ENCODE measurements around the gene ESR1.

The ESR1 gene

GRCh38 chr6:152161501-152161900 lies 354.0 kb downstream of the ESR1 start:
- no peak overlapping the region for H3K4me2 ChIP-seq (ENCODE audit: low read length)

GRCh38 chr6:152164957-152165356 lies 357.5 kb downstream of the ESR1 start:
- peaks cover 19% of the 10 kb centered on the region for H3K79me2 ChIP-seq (ENCODE audit: control insufficient read depth, low read length)
- H3K4me1 ChIP-seq (ENCODE audit: control insufficient read depth, low read length), result peaks cover 49% of the 10 kb centered on the region
- TF ChIP-seq EZH2phosphoT487 (IDR thresholded peaks at IDR 0.05; ENCODE audit: borderline replicate concordance, low read length), result no peak
- peak; percentile 22 for TF ChIP-seq CTCF (IDR thresholded peaks at IDR 0.05; ENCODE audit: low read depth, low read length, poor library complexity, severe bottlenecking)
- H3F3A ChIP-seq (ENCODE audit: control insufficient read depth, insufficient read depth), result peaks cover 15% of the 10 kb centered on the region
- peaks cover 54% of the 10 kb centered on the region for H3K36me3 ChIP-seq (ENCODE audit: control insufficient read depth, low read length)
- H4K20me1 ChIP-seq (ENCODE audit: control insufficient read depth, insufficient read depth, low read depth, low read length), result no peaks in the 10 kb centered on the region
- H3K27ac ChIP-seq (ENCODE audit: low read depth, low read length), result no peak overlapping the region
- H3K27me3 ChIP-seq (ENCODE audit: control insufficient read depth, low read length), result no peaks in the 10 kb centered on the region
- no peaks in the 10 kb centered on the region for H3K9me3 ChIP-seq (ENCODE audit: control insufficient read depth, insufficient read depth, low read length)
- no peak overlapping the region for H3K4me2 ChIP-seq (ENCODE audit: low read length)
- H3K4me3 ChIP-seq (ENCODE audit: low read length), result no peak overlapping the region
- H3K9me2 ChIP-seq (replicated peaks; ENCODE audit: control insufficient read depth, low read length), result no peaks in the 10 kb centered on the region

More at GRCh38 chr6:152161501-152161900, 354.0 kb downstream of the ESR1 start:
- H3K27ac ChIP-seq (ENCODE audit: low read depth, low read length), result no peak overlapping the region
- peaks cover 65% of the 10 kb centered on the region for H3K36me3 ChIP-seq (ENCODE audit: control insufficient read depth, low read length)
- no peaks in the 10 kb centered on the region for H3K27me3 ChIP-seq (ENCODE audit: control insufficient read depth, low read length)
- peaks cover 8% of the 10 kb centered on the region for H3K79me2 ChIP-seq (ENCODE audit: control insufficient read depth, low read length)
- H3K9me3 ChIP-seq (ENCODE audit: control insufficient read depth, insufficient read depth, low read length), result no peaks in the 10 kb centered on the region
- H3K4me1 ChIP-seq (ENCODE audit: control insufficient read depth, low read length), result peaks cover 19% of the 10 kb centered on the region
- no peak for TF ChIP-seq EZH2phosphoT487 (IDR thresholded peaks at IDR 0.05; ENCODE audit: borderline replicate concordance, low read length)
- no peak for TF ChIP-seq CTCF (IDR thresholded peaks at IDR 0.05; ENCODE audit: low read depth, low read length, poor library complexity, severe bottlenecking)
- H3K9me2 ChIP-seq (replicated peaks; ENCODE audit: control insufficient read depth, low read length), result no peaks in the 10 kb centered on the region
- H4K20me1 ChIP-seq (ENCODE audit: control insufficient read depth, insufficient read depth, low read depth, low read length), result no peaks in the 10 kb centered on the region
- H3K4me3 ChIP-seq (ENCODE audit: low read length), result no peak overlapping the region
- H3F3A ChIP-seq (ENCODE audit: control insufficient read depth, insufficient read depth), result no peaks in the 10 kb centered on the region

- TF ChIP-seq CTCF (IDR thresholded peaks at IDR 0.05; ENCODE audit: low read depth, low read length, poor library complexity, severe bottlenecking) (no peak), EZH2phosphoT487 (IDR thresholded peaks at IDR 0.05; ENCODE audit: borderline replicate concordance, low read length) (no peak)
- Histone ChIP-seq H3K4me2 (ENCODE audit: low read length) (peak overlapping the region; percentile 94), H3K4me3 (ENCODE audit: low read length) (peak overlapping the region; percentile 62), H3K27ac (ENCODE audit: low read depth, low read length) (peak overlapping the region; percentile 86), H3K27me3 (ENCODE audit: control insufficient read depth, low read length) (no peaks in the 10 kb centered on the region), H3K36me3 (ENCODE audit: control insufficient read depth, low read length) (peaks cover 63% of the 10 kb centered on the region), H3K9me3 (ENCODE audit: control insufficient read depth, insufficient read depth, low read length) (no peaks in the 10 kb centered on the region), H3K4me1 (ENCODE audit: control insufficient read depth, low read length) (peaks cover 61% of the 10 kb centered on the region), H3F3A (ENCODE audit: control insufficient read depth, insufficient read depth) (peaks cover 24% of the 10 kb centered on the region), H3K79me2 (ENCODE audit: control insufficient read depth, low read length) (peaks cover 19% of the 10 kb centered on the region), H3K9me2 (replicated peaks; ENCODE audit: control insufficient read depth, low read length) (no peaks in the 10 kb centered on the region), H4K20me1 (ENCODE audit: control insufficient read depth, insufficient read depth, low read depth, low read length) (no peaks in the 10 kb centered on the region)
Measured at GRCh38 chr6:152166497-152166896, 359.0 kb downstream of the ESR1 start.

All from DOHH2 (cell line).